GM23338 (cell line): Measurements from ENCODE around the gene GRIN2A. TPM values are rescaled to one million over a fixed set of nuclear protein-coding genes. Genes with fewer than 3 reads are reported as not detected.

Experiments used
- ATAC-seq: fragments of 200-7000 bp; cut with Tn5 transposase; 3 replicates; pipeline ENCODE4 v1.9.1; 2020
- DNase-seq: peaks from one replicate; pipeline ENCODE4 v3.0.0-alpha.2; 2015; ENCODE audit warnings: low spot score
- H2AFZ ChIP-seq: fragments of 200-600 bp; sonication (generic); 2 replicates; pipeline ENCODE4 v1.8.0; 2016; ENCODE audit warnings: antibody characterized with exemption, mild to moderate bottlenecking, moderate library complexity
- H3F3A ChIP-seq: fragments of 200-600 bp; sonication (generic); replicated peaks from 2 replicates; pipeline ENCODE4 v1.8.0; 2017; ENCODE audit warnings: antibody characterized with exemption, mixed run types, low read depth
- H3K27ac ChIP-seq: fragments of 200-600 bp; sonication (generic); 2 replicates; pipeline ENCODE4 v1.6.1; 2016; ENCODE audit warnings: low read depth
- H3K27me3 ChIP-seq: fragments of 200-600 bp; sonication (generic); 2 replicates; pipeline ENCODE4 v1.8.0; 2016; ENCODE audit warnings: mild to moderate bottlenecking, mixed run types, moderate library complexity; ENCODE audit not compliant: insufficient read depth
- H3K36me3 ChIP-seq: fragments of 200-600 bp; sonication (generic); 2 replicates; pipeline ENCODE4 v1.8.0; 2016; ENCODE audit warnings: mild to moderate bottlenecking; ENCODE audit not compliant: insufficient read depth
- H3K4me1 ChIP-seq: fragments of 200-600 bp; sonication (generic); 2 replicates; pipeline ENCODE4 v1.8.0; 2016; ENCODE audit warnings: mild to moderate bottlenecking, moderate library complexity; ENCODE audit not compliant: insufficient read depth
- H3K4me2 ChIP-seq: fragments of 200-600 bp; sonication (generic); 2 replicates; pipeline ENCODE4 v1.7.1; 2017; ENCODE audit warnings: mixed run types
- H3K4me3 ChIP-seq: fragments of 200-600 bp; sonication (generic); 2 replicates; pipeline ENCODE4 v1.6.1; 2016; ENCODE audit warnings: mixed run types
- H3K79me2 ChIP-seq: fragments of 200-600 bp; sonication (generic); replicated peaks from 2 replicates; pipeline ENCODE4 v1.8.0; 2017; ENCODE audit warnings: mild to moderate bottlenecking; ENCODE audit not compliant: insufficient read depth
- H3K9me2 ChIP-seq: fragments of 200-600 bp; sonication (generic); 2 replicates; pipeline ENCODE4 v1.8.0; 2017; ENCODE audit not compliant: insufficient read depth
- H4K20me1 ChIP-seq: fragments of 200-600 bp; sonication (generic); replicated peaks from 2 replicates; pipeline ENCODE4 v1.8.0; 2017; ENCODE audit warnings: mild to moderate bottlenecking; ENCODE audit not compliant: insufficient read depth
- H3K27ac Mint-ChIP-seq: 2 replicates; pipeline ENCODE4 v1.8.0; 2020; ENCODE audit warnings: inconsistent platforms, mild to moderate bottlenecking, moderate library complexity, mixed read lengths
- H3K27me3 Mint-ChIP-seq: 3 replicates; pipeline ENCODE4 v1.8.0; 2022; ENCODE audit warnings: low read depth, mild to moderate bottlenecking, moderate library complexity, mixed read lengths, inconsistent platforms; ENCODE audit not compliant: insufficient read depth, poor library complexity
- H3K36me3 Mint-ChIP-seq: 3 replicates; pipeline ENCODE4 v1.8.0; 2021; ENCODE audit warnings: low read depth, mild to moderate bottlenecking, inconsistent platforms, moderate library complexity, mixed read lengths
- H3K4me1 Mint-ChIP-seq: 3 replicates; pipeline ENCODE4 v1.8.0; 2020; ENCODE audit warnings: mild to moderate bottlenecking, inconsistent platforms, mixed read lengths
- H3K4me3 Mint-ChIP-seq: 3 replicates; pipeline ENCODE4 v1.8.0; 2021; ENCODE audit warnings: moderate library complexity, mild to moderate bottlenecking, inconsistent platforms, mixed read lengths
- H3K9me3 Mint-ChIP-seq: 3 replicates; pipeline ENCODE4 v1.8.0; 2020; ENCODE audit warnings: moderate library complexity, mild to moderate bottlenecking, inconsistent platforms, mixed read lengths
- CREB1 ChIP-seq: fragments of 250-450 bp; sonication (Bioruptor Pico); IDR thresholded peaks from 2 replicates; pipeline ENCODE4 v1.5.0; 2020; ENCODE audit warnings: low read depth, mild to moderate bottlenecking, moderate library complexity
- NANOG ChIP-seq: IDR thresholded peaks from 2 replicates; pipeline ENCODE4 v1.6.1; 2016; ENCODE audit warnings: antibody characterized with exemption, borderline replicate concordance
- STAT1 ChIP-seq: IDR thresholded peaks from one replicate; pipeline ENCODE4 v1.6.1; 2016; ENCODE audit warnings: antibody characterized with exemption; ENCODE audit not compliant: unreplicated experiment
- ZNF331 ChIP-seq: fragments of 250-450 bp; sonication (Bioruptor Pico); IDR thresholded peaks from 2 replicates; pipeline ENCODE4 v1.5.0; 2020; ENCODE audit warnings: low read depth, mild to moderate bottlenecking, moderate library complexity
- ZNF462 ChIP-seq: fragments of 250-450 bp; sonication (Bioruptor Pico); IDR thresholded peaks from 2 replicates; pipeline ENCODE4 v1.5.0; 2020; ENCODE audit warnings: mild to moderate bottlenecking, moderate library complexity
- polyA plus RNA-seq: library from polyadenylated mRNA; unstranded; fragments of >200 nt; fragmentation: Nextera tagmentation; extraction: Ambion mirVana; gene quantifications from 2 replicates; pipeline ENCODE4 v1.2.1, GENCODE V29; 2016
- total RNA-seq: library from RNA; depleted of rRNA; stranded (reverse); fragments of >200 nt; shearing (Covaris generic); gene quantifications from 2 replicates; pipeline ENCODE4 v1.2.3, GENCODE V29; 2014

GRIN2A gene
- total and polyA plus RNA-seq, 2 experiments from 2014 or later = 0.89 to 5.1 TPM

GRCh38 chr16:9921997-9922396 is 260.2 kb downstream of the GRIN2A start:
- no peak for DNase-seq
- H3F3A ChIP-seq = no peaks in the 10 kb centered on the region
- no peaks in the 10 kb centered on the region for H3K79me2 ChIP-seq
- H4K20me1 ChIP-seq = no peaks in the 10 kb centered on the region
- Mint-ChIP-seq H3K4me1 (peaks cover 7% of the 10 kb centered on the region), H3K9me3 (no peaks in the 10 kb centered on the region), H3K36me3 (no peaks in the 10 kb centered on the region), H3K27ac (no peak overlapping the region), H3K27me3 (peaks cover 3% of the 10 kb centered on the region), H3K4me3 (no peak overlapping the region)
- H3K27me3 ChIP-seq = no peaks in the 10 kb centered on the region
- no peak overlapping the region for H3K4me2 ChIP-seq
- H3K27ac ChIP-seq = no peak overlapping the region
- H2AFZ ChIP-seq = no peak overlapping the region
- ATAC-seq = no peak
- H3K4me3 ChIP-seq = no peak overlapping the region
- TF ChIP-seq CREB1 (CRISPR knock-in tag) = no peak
- no peak for TF ChIP-seq ZNF462 (CRISPR knock-in tag)
- no peak for TF ChIP-seq STAT1
- TF ChIP-seq NANOG = no peak
- no peaks in the 10 kb centered on the region for H3K36me3 ChIP-seq
- H3K4me1 ChIP-seq = no peaks in the 10 kb centered on the region
- 0 out of 2 replicates have a peak, but pooled peaks cover 1% of the 10 kb centered on the region for H3K9me2 ChIP-seq

GRCh38 chr16:9919460-9919859 is 262.8 kb downstream of the GRIN2A start:
- Mint-ChIP-seq H3K27ac (no peak overlapping the region), H3K36me3 (no peaks in the 10 kb centered on the region), H3K27me3 (peaks cover 8% of the 10 kb centered on the region), H3K9me3 (no peaks in the 10 kb centered on the region), H3K4me1 (0 out of 3 replicates have a peak, but pooled peaks cover 3% of the 10 kb centered on the region), H3K4me3 (no peak overlapping the region)
- Histone ChIP-seq H3K9me2 (peaks cover 5% of the 10 kb centered on the region; the same call in 1 of the 2 replicates), H3K4me3 (no peak overlapping the region), H3K4me1 (no peaks in the 10 kb centered on the region), H3K79me2 (no peaks in the 10 kb centered on the region), H3K27me3 (no peaks in the 10 kb centered on the region), H3K36me3 (no peaks in the 10 kb centered on the region), H4K20me1 (no peaks in the 10 kb centered on the region), H3K27ac (no peak overlapping the region), H3F3A (no peaks in the 10 kb centered on the region), H2AFZ (no peak overlapping the region), H3K4me2 (no peak overlapping the region)
- no peak for ATAC-seq
- no peak for DNase-seq
- no peak for TF ChIP-seq ZNF331 (CRISPR knock-in tag)
- no peak for TF ChIP-seq ZNF462 (CRISPR knock-in tag)
